ENCODE data around the gene KCP. TPM values are rescaled to one million over a fixed set of nuclear protein-coding genes. Genes with fewer than 3 reads are reported as not detected.

KCP gene
- polyA plus RNA-seq, 1 donor (not counting 4 experiments of a cell fraction or from before 2014, with no cell fraction given): not detected

GRCh38 chr7:128831178-128831993 lies 79.1 kb downstream of the KCP start:
- Histone ChIP-seq H3K9me3 (ENCODE audit: control insufficient read depth, low read depth, low read length) (no peaks in the 10 kb centered on the region), H3K36me3 (ENCODE audit: control insufficient read depth in 2 of 2, extremely low read depth in 1 of 2, insufficient read depth in 2 of 2, low read length in 2 of 2) (no peaks in the 10 kb centered on the region), H3K79me2 (ENCODE audit: control insufficient read depth, insufficient read depth, low read length) (no peaks in the 10 kb centered on the region), H3K27ac (ENCODE audit: control insufficient read depth, insufficient read depth, low read length) (no peak overlapping the region), H4K20me1 (ENCODE audit: control insufficient read depth, extremely low read depth, insufficient read depth, low read length) (no peaks in the 10 kb centered on the region), H3K9ac (ENCODE audit: control insufficient read depth, extremely low read depth, insufficient read depth, low read length) (no peak overlapping the region), H3K9me1 (ENCODE audit: control insufficient read depth, extremely low read depth, insufficient read depth, low read length) (peaks cover 3% of the 10 kb centered on the region), H3K4me1 (ENCODE audit: control insufficient read depth, extremely low read depth, insufficient read depth, low read length) (peaks cover 12% of the 10 kb centered on the region), H2AFZ (ENCODE audit: control insufficient read depth, low read length) (no peak overlapping the region), H3K4me3 (ENCODE audit: control insufficient read depth in 2 of 3, extremely low read depth in 1 of 3, insufficient read depth in 2 of 3, low read depth in 1 of 3, low read length in 3 of 3) (no peak overlapping the region), H3K4me2 (ENCODE audit: control insufficient read depth, extremely low read depth, insufficient read depth, low read depth, low read length) (no peak overlapping the region), H3K27me3 (ENCODE audit: control insufficient read depth, extremely low read depth, insufficient read depth, low read length) (peaks cover 39% of the 10 kb centered on the region)
- no peak for TF ChIP-seq EZH2 (IDR thresholded peaks at IDR 0.05; ENCODE audit: low read length)
- no peak for TF ChIP-seq CTCF (optimal IDR thresholded peaks at IDR 0.05 in 1 of 3, IDR thresholded peaks at IDR 0.05 in 1 of 3, conservative IDR thresholded peaks at IDR 0.05 in 1 of 3; ENCODE audit: extremely low read depth in 1 of 3, insufficient read depth in 2 of 3, low read length in 3 of 3)
- FAIRE-seq (no peak), DNase-seq (ENCODE audit: low read depth, low spot score) (no peak)
- dilution Hi-C loops (cut with MboI; ENCODE audit: extremely low pct_ligation_motif_present, low sequenced_read_pairs): no loop called here

- DNase-seq (ENCODE audit: low read depth, low spot score) (no peak), FAIRE-seq (no peak)
- TF ChIP-seq CTCF (optimal IDR thresholded peaks at IDR 0.05 in 1 of 3, IDR thresholded peaks at IDR 0.05 in 1 of 3, conservative IDR thresholded peaks at IDR 0.05 in 1 of 3; ENCODE audit: extremely low read depth in 1 of 3, insufficient read depth in 2 of 3, low read length in 3 of 3): no peak
- TF ChIP-seq EZH2 (IDR thresholded peaks at IDR 0.05; ENCODE audit: low read length): peak; percentile 84
- H3K4me2 ChIP-seq (ENCODE audit: control insufficient read depth, extremely low read depth, insufficient read depth, low read depth, low read length): peak within 1 kb of the TSS; percentile 70
- no peaks in the 10 kb centered on the region for H4K20me1 ChIP-seq (ENCODE audit: control insufficient read depth, extremely low read depth, insufficient read depth, low read length)
- no peaks in the 10 kb centered on the region for H3K9me3 ChIP-seq (ENCODE audit: control insufficient read depth, low read depth, low read length)
- H2AFZ ChIP-seq (ENCODE audit: control insufficient read depth, low read length): peak within 1 kb of the TSS; percentile 73
- H3K27ac ChIP-seq (ENCODE audit: control insufficient read depth, insufficient read depth, low read length): no peak within 1 kb of the TSS
- no peaks in the 10 kb centered on the region for H3K79me2 ChIP-seq (ENCODE audit: control insufficient read depth, insufficient read depth, low read length)
- no peaks in the 10 kb centered on the region for H3K36me3 ChIP-seq (ENCODE audit: control insufficient read depth in 2 of 2, extremely low read depth in 1 of 2, insufficient read depth in 2 of 2, low read length in 2 of 2)
- H3K4me3 ChIP-seq (ENCODE audit: control insufficient read depth in 2 of 3, extremely low read depth in 1 of 3, insufficient read depth in 2 of 3, low read depth in 1 of 3, low read length in 3 of 3): peak within 1 kb of the TSS; percentile 32 to 57 (median 51)
- H3K9me1 ChIP-seq (ENCODE audit: control insufficient read depth, extremely low read depth, insufficient read depth, low read length): peaks cover 3% of the 10 kb centered on the region
- peaks cover 39% of the 10 kb centered on the region for H3K27me3 ChIP-seq (ENCODE audit: control insufficient read depth, extremely low read depth, insufficient read depth, low read length)
- peaks cover 12% of the 10 kb centered on the region for H3K4me1 ChIP-seq (ENCODE audit: control insufficient read depth, extremely low read depth, insufficient read depth, low read length)
- dilution Hi-C loops (cut with MboI; ENCODE audit: extremely low pct_ligation_motif_present, low sequenced_read_pairs): no loop called here
- no peak within 1 kb of the TSS for H3K9ac ChIP-seq (ENCODE audit: control insufficient read depth, extremely low read depth, insufficient read depth, low read length)
These were observed 80.0 kb downstream of the KCP start, which contains the start of gene FLNC for GRCh38 chr7:128830231-128831177. FLNC (plus strand) TSS chr7:128830406; CDS start chr7:128830638, 232 bp downstream.

All from keratinocyte (primary cell).